Tibial artery (tissue), 4 donors: ENCODE results near the gene SOX8.
A peak's percentile ranks its signal among the peaks of the same experiment; 100 is the strongest.

Experiments used
- DNase-seq, 2 donors: peaks; one replicate each; pipeline ENCODE4 v3.0.0-alpha.2; 2019
- H3K27ac ChIP-seq, 2 donors: fragments of 200-600 bp; sonication (generic) in 1 of 2; 1 replicate in 1 of 2; 2 replicates in 1 of 2; pipeline ENCODE4 v1.5.1; 2018 to 2019; ENCODE audit warnings: mild to moderate bottlenecking in 1 of 2
- H3K27me3 ChIP-seq, 2 donors: fragments of 200-600 bp; sonication (generic) in 1 of 2; one replicate each; pipeline versions ENCODE4 v1.5.1 to v1.6.0; 2016 to 2019
- H3K36me3 ChIP-seq, 3 donors: fragments of 200-600 bp; sonication (generic) in 2 of 3; one replicate each; pipeline ENCODE4 v1.5.1; 2016 to 2019; ENCODE audit warnings: mild to moderate bottlenecking in 2 of 3
- H3K4me1 ChIP-seq, 4 donors: fragments of 200-600 bp; sonication (generic) in 2 of 4; 1 replicate in 3 of 4; 2 replicates in 1 of 4; pipeline ENCODE4 v1.5.1; 2016 to 2019
- H3K4me3 ChIP-seq, 2 donors: fragments of 200-600 bp; sonication (generic) in 1 of 2; 1 replicate in 1 of 2; 2 replicates in 1 of 2; pipeline ENCODE4 v1.5.1; 2018 to 2019; ENCODE audit warnings: mild to moderate bottlenecking in 2 of 2
- H3K9me3 ChIP-seq, 3 donors: fragments of 200-600 bp; sonication (generic) in 1 of 3; one replicate each; pipeline ENCODE4 v1.5.1; 2016 to 2019
- intact Hi-C: fragments of 100-400 bp; cut with DNase I; formaldehyde crosslinking; loops from one replicate; pipeline ENCODE4 v1.15.0; 2023; ENCODE audit warnings: low total_unique reads
- TF ChIP-seq, protein P1 (sequence below), 2 experiments: fragments of 200-600 bp in 1 of 2; fragments of 450-650 bp in 1 of 2; IDR thresholded peaks; one replicate each; pipeline ENCODE4 v1.5.1; 2017 to 2019; ENCODE audit warnings: antibody characterized with exemption in 2 of 2, mild to moderate bottlenecking in 1 of 2, moderate library complexity in 1 of 2

The SOX8 gene

DNA sequence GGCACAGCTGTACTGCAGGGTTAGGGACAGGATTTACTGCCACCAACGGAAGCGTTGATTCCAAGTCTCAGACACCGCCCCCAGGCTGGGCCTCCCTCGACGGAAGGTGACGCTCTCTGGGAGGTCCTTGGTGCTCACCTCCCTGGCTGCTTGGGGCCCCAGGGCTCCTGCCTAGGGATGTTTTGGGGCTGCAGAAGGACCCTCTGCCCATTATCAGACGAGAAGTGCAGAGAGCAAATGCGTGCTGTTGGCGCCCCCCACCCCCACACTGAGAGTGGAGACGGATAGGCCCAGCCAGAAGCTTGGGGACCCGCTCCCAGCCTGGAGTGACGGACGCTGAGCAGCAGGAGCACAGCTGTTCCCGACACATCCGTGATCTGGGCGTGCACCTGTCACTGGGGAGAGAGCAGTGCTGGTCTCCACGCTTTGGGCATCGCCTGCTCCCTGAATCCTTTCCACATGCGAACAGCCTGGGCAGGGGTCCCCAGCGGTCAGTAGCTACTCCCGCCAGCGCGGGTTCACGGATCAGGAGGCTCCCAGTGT lies 5.1 kb upstream of the SOX8 start:
- Histone ChIP-seq H3K9me3 (no peaks in the 10 kb centered on the region), H3K4me1 (peaks cover 0 to 52% (median 20%) of the 10 kb centered on the region in 4 donors), H3K4me3 (no peak overlapping the region), H3K27me3 (peaks cover 0 to 44% of the 10 kb centered on the region in 2 donors), H3K27ac (peak overlapping the region in 1 of 2 donors; percentile 68), H3K36me3 (no peaks in the 10 kb centered on the region)
- TF ChIP-seq, protein P1, sequence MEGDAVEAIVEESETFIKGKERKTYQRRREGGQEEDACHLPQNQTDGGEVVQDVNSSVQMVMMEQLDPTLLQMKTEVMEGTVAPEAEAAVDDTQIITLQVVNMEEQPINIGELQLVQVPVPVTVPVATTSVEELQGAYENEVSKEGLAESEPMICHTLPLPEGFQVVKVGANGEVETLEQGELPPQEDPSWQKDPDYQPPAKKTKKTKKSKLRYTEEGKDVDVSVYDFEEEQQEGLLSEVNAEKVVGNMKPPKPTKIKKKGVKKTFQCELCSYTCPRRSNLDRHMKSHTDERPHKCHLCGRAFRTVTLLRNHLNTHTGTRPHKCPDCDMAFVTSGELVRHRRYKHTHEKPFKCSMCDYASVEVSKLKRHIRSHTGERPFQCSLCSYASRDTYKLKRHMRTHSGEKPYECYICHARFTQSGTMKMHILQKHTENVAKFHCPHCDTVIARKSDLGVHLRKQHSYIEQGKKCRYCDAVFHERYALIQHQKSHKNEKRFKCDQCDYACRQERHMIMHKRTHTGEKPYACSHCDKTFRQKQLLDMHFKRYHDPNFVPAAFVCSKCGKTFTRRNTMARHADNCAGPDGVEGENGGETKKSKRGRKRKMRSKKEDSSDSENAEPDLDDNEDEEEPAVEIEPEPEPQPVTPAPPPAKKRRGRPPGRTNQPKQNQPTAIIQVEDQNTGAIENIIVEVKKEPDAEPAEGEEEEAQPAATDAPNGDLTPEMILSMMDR (IDR thresholded peaks at IDR 0.05): no peak
- intact Hi-C loops: no loop called here
- no peak for DNase-seq

DNA sequence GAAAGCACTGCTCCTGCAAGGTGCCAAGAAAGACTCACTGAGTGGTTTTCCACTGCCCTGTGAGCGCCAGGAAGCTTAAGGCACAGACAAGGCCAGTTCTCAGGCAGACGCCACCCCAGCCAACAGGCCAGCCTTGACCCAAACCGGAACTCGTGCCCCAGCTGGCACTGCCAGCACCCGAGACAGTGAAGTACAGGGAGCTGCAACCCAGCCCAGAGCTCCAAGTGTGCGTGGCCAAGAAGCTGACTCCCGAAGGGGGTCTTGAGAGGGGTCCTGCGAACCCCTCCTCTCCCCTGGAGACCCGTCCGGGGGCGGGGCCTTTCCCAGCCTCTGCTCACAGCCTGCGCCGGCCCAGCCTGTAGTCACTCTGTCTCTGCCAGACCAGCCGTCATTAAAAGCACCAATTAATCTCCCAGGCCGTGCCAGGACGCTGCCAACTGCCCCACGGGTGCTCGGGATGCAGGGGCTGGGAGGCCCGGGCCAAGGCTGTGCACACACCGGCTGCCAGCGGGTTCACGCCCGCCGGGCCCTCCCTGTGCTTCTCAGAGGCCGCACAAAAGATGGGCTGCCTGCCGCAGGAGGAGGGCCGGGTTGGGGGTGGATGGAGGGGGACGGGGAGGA lies 4.4 kb upstream of the SOX8 start:
- intact Hi-C loops: no loop called here
- Histone ChIP-seq H3K36me3 (no peaks in the 10 kb centered on the region), H3K4me1 (peaks cover 0 to 57% (median 26%) of the 10 kb centered on the region in 4 donors), H3K9me3 (no peaks in the 10 kb centered on the region), H3K4me3 (no peak overlapping the region), H3K27me3 (peaks cover 0 to 51% of the 10 kb centered on the region in 2 donors), H3K27ac (peak overlapping the region; percentile 30 to 68)
- peak; percentile 44 to 85 for DNase-seq
- TF ChIP-seq, protein P1 (IDR thresholded peaks at IDR 0.05): no peak

DNA sequence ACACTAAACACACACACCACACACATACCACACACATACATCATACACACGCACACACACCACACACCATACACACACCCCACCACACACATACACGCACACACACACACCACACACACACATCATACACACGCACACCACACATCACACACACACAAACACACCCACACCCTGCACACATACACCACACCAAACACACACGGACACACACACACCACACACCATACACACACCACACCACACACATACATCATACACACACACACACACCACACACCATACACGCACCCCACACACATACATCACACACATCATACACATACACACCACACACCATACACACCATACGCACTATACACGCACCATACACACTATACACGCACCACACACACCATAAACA lies 3.7 kb upstream of the SOX8 start:
- peak overlapping the region in 1 of 2 donors; percentile 68 for H3K27ac ChIP-seq
- H3K4me3 ChIP-seq: no peak overlapping the region
- no peaks in the 10 kb centered on the region for H3K9me3 ChIP-seq
- no peaks in the 10 kb centered on the region for H3K36me3 ChIP-seq
- intact Hi-C loops: no loop called here
- H3K27me3 ChIP-seq: peaks cover 0 to 58% of the 10 kb centered on the region in 2 donors
- TF ChIP-seq, protein P1 (IDR thresholded peaks at IDR 0.05): no peak
- peaks cover 0 to 64% (median 29%) of the 10 kb centered on the region in 4 donors for H3K4me1 ChIP-seq
- no peak for DNase-seq

DNA sequence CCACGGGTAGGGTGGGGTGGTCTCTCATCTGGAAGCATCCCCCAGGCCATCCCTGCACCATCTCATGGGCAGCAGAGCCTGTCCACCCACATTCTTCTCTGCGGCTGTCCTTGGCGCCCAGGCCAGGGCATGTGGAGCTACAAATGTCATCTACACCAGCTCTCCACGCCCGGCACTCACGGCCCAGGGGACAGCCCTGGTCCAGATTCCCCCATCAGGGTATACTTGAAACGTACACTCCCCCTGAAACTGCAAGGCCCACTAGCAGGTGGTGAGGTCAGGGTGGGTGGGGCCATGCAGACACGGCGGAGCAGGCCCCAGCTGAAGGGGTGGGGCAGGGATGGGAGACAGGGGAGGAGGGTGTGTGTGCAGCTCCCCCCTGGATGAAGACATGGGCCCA lies 3.2 kb upstream of the SOX8 start:
- Histone ChIP-seq H3K4me1 (peaks cover 0 to 67% (median 29%) of the 10 kb centered on the region in 4 donors), H3K36me3 (no peaks in the 10 kb centered on the region), H3K4me3 (no peak overlapping the region), H3K9me3 (no peaks in the 10 kb centered on the region), H3K27me3 (peaks cover 0 to 63% of the 10 kb centered on the region in 2 donors), H3K27ac (no peak overlapping the region)
- DNase-seq: no peak
- intact Hi-C loops: no loop called here
- TF ChIP-seq, protein P1 (IDR thresholded peaks at IDR 0.05): no peak

DNA sequence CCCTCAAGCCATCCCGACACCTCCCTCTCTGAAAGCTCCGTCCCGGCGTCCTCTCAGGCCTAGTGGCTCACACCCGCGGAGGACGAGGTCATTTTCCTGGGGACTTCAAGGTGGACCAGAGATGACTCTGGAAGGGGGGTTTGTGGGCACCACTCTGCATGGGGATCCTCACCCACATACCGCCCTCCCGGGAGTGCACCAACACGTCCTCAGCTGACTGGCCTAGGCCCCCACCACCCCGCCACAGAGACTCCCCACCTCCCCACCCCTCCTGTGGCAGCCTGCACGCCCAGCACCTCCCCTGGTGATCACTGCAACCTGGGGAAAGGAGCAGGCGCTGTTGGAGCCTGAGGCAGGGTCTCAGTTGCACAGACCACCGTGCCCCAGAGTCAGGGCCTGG lies 2.4 kb upstream of the SOX8 start:
- H3K4me3 ChIP-seq: no peak overlapping the region
- TF ChIP-seq, protein P1 (IDR thresholded peaks at IDR 0.05): no peak
- intact Hi-C loops: no loop called here
- peaks cover 0 to 71% of the 10 kb centered on the region in 2 donors for H3K27me3 ChIP-seq
- no peaks in the 10 kb centered on the region for H3K9me3 ChIP-seq
- DNase-seq: no peak
- H3K36me3 ChIP-seq: no peaks in the 10 kb centered on the region
- no peak overlapping the region for H3K27ac ChIP-seq
- peaks cover 0 to 67% (median 29%) of the 10 kb centered on the region in 4 donors for H3K4me1 ChIP-seq
